GM12892 (cell line): Measurements from ENCODE around the gene CNOT6.
"Not testable (repeated sequence)": the region's sequence is repeated elsewhere in the genome, so short reads cannot be mapped to it uniquely, and the experiment has no call there.

Source experiments
- POLR2A ChIP-seq: IDR thresholded peaks from 2 replicates; pipeline ENCODE4 v1.6.1; 2011; ENCODE audit warnings: low read depth, low read length, control low read depth
- POLR2AphosphoS5 ChIP-seq: IDR thresholded peaks from 2 replicates; pipeline ENCODE4 v1.6.1; 2011; ENCODE audit warnings: low read depth, low read length, control low read depth

DNA sequence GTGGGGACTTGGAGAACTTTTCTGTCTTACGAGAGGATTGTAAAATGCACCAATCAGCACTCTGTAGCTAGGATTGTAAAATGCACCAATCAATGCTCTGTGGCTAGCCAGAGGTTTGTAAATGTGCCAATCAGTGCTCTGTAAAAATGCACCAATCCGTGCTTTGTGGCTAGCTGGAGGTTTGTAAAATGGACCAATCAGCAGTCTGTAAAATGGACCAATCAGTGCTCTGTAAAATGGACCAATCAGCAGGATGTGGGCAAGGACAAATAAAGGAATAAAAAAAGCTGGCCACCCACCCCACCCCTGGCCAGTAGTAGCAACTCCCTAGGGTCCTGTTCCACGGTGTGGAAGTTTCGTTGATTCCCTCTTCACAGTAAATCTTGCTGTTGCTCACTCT lies 29.1 kb upstream of the CNOT6 start:
- TF ChIP-seq POLR2AphosphoS5, POLR2A: not testable (repeated sequence)
